ENCODE results near the gene SLC2A10.
"Not testable (repeated sequence)": the region's sequence is repeated elsewhere in the genome, so short reads cannot be mapped to it uniquely, and the experiment has no call there.

SLC2A10 gene

GRCh38 chr20:46709459-46710152 lies at the start of gene SLC2A10:
SLC2A10 (plus strand) TSS chr20:46709649; CDS start chr20:46709737, 88 bp downstream.
- peak; percentile 80 for DNase-seq (ENCODE audit: low spot score)

- DNase-seq (ENCODE audit: low spot score): no peak
Measured at GRCh38 chr20:46660487-46660886, 49.0 kb upstream of the SLC2A10 start.

GRCh38 chr20:46661659-46662058 lies 47.8 kb upstream of the SLC2A10 start:
- no peak for DNase-seq (ENCODE audit: low spot score)

- DNase-seq (ENCODE audit: low spot score): no peak
Measured at GRCh38 chr20:46663531-46663930, 45.9 kb upstream of the SLC2A10 start.

- no peak for DNase-seq (ENCODE audit: low spot score)
Measured at GRCh38 chr20:46665602-46666001, 43.8 kb upstream of the SLC2A10 start.

GRCh38 chr20:46666306-46666705 lies 43.1 kb upstream of the SLC2A10 start:
- no peak for DNase-seq (ENCODE audit: low spot score)

GRCh38 chr20:46666818-46667515 lies 42.5 kb upstream of the SLC2A10 start:
- no peak for DNase-seq (ENCODE audit: low spot score)

GRCh38 chr20:46670228-46670584 lies 39.2 kb upstream of the SLC2A10 start:
- no peak for DNase-seq (ENCODE audit: low spot score)

- no peak for DNase-seq (ENCODE audit: low spot score)
Measured at GRCh38 chr20:46670585-46671584, 38.6 kb upstream of the SLC2A10 start.

- DNase-seq (ENCODE audit: low spot score): no peak
Measured at GRCh38 chr20:46671866-46672542, 37.4 kb upstream of the SLC2A10 start.

GRCh38 chr20:46672543-46673148 lies 36.8 kb upstream of the SLC2A10 start:
- no peak for DNase-seq (ENCODE audit: low spot score)

- no peak for DNase-seq (ENCODE audit: low spot score)
Measured at GRCh38 chr20:46673394-46674252, 35.8 kb upstream of the SLC2A10 start.

GRCh38 chr20:46674253-46675083 lies 35.0 kb upstream of the SLC2A10 start:
- peak; percentile 66 for DNase-seq (ENCODE audit: low spot score)

- not testable (repeated sequence) for DNase-seq (ENCODE audit: low spot score)
Measured at GRCh38 chr20:46676649-46677316, 32.7 kb upstream of the SLC2A10 start.

GRCh38 chr20:46677608-46678007 lies 31.8 kb upstream of the SLC2A10 start:
- no peak for DNase-seq (ENCODE audit: low spot score)

GRCh38 chr20:46678516-46678915 lies 30.9 kb upstream of the SLC2A10 start:
- no peak for DNase-seq (ENCODE audit: low spot score)

GRCh38 chr20:46680684-46681031 lies 28.8 kb upstream of the SLC2A10 start:
- no peak for DNase-seq (ENCODE audit: low spot score)

GRCh38 chr20:46681032-46681854 lies 28.2 kb upstream of the SLC2A10 start:
- DNase-seq (ENCODE audit: low spot score): no peak

Measured in ecto neural progenitor cell (in vitro differentiated cells).